Type B pancreatic cell (in vitro differentiated cells): ENCODE data around the gene DDR1. TPM values are rescaled to one million over a fixed set of nuclear protein-coding genes. Genes with fewer than 3 reads are reported as not detected.
A peak's percentile ranks its signal among the peaks of the same experiment; 100 is the strongest.
"Not testable (repeated sequence)": the region's sequence is repeated elsewhere in the genome, so short reads cannot be mapped to it uniquely, and the experiment has no call there.

ENCODE experiments used
- DNase-seq: peaks from one replicate; pipeline ENCODE4 v3.0.0; 2021; ENCODE audit warnings: mixed read lengths; ENCODE audit not compliant: unreplicated experiment; ENCODE audit errors: extremely low spot score
- H3K27ac Mint-ChIP-seq: 2 replicates; pipeline ENCODE4 v1.8.0; 2021; ENCODE audit warnings: mild to moderate bottlenecking, mixed read lengths
- H3K27me3 Mint-ChIP-seq: 2 replicates; pipeline ENCODE4 v1.8.0; 2021; ENCODE audit warnings: mixed read lengths
- H3K36me3 Mint-ChIP-seq: 2 replicates; pipeline ENCODE4 v1.8.0; 2021; ENCODE audit warnings: mixed read lengths
- H3K4me1 Mint-ChIP-seq: one replicate; pipeline ENCODE4 v1.8.0; 2021; ENCODE audit warnings: mixed read lengths; ENCODE audit not compliant: unreplicated experiment
- H3K4me3 Mint-ChIP-seq: 2 replicates; pipeline ENCODE4 v1.8.0; 2021; ENCODE audit warnings: mild to moderate bottlenecking, mixed read lengths
- H3K9me3 Mint-ChIP-seq: 2 replicates; pipeline ENCODE4 v1.8.0; 2021; ENCODE audit warnings: mixed read lengths
- CTCF ChIP-seq: fragments of 200-600 bp; sonication (generic); conservative IDR thresholded peaks from 2 replicates; pipeline ENCODE4 v1.5.0; 2021; ENCODE audit warnings: antibody characterized with exemption, mild to moderate bottlenecking
- total RNA-seq: library from RNA; stranded (reverse); gene quantifications from 2 replicates; pipeline ENCODE4 v1.2.1, GENCODE V29; 2021; ENCODE audit warnings: low replicate concordance

The DDR1 gene
- total RNA-seq, 1 donor from 2014 or later, result 197 TPM

DNA sequence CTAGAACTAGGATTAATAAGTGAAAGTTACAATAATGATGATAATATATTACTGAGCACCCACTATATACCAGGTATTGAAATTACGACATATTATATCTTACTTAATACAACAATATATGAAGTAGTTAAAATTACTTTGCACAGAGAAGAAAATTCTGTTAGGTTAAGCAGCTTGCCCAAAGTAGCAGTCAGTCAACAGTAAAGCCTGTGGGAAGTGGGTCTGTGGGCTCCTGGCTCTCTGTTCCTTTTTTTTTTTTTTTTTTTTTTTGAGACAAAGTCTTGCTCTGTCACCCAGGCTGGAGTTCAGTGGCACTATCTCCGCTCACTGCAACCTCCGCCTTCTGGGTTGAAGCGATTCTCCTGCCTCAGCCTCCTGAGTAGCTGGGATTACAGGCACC lies 18.9 kb downstream of the DDR1 start:
- H3K4me3 Mint-ChIP-seq, result no peak overlapping the region
- no peaks in the 10 kb centered on the region for H3K27me3 Mint-ChIP-seq
- no peak overlapping the region for H3K27ac Mint-ChIP-seq
- no peaks in the 10 kb centered on the region for H3K36me3 Mint-ChIP-seq
- peaks cover 14% of the 10 kb centered on the region for H3K4me1 Mint-ChIP-seq
- no peaks in the 10 kb centered on the region for H3K9me3 Mint-ChIP-seq
- no peak for TF ChIP-seq CTCF
- DNase-seq, result no peak

DNA sequence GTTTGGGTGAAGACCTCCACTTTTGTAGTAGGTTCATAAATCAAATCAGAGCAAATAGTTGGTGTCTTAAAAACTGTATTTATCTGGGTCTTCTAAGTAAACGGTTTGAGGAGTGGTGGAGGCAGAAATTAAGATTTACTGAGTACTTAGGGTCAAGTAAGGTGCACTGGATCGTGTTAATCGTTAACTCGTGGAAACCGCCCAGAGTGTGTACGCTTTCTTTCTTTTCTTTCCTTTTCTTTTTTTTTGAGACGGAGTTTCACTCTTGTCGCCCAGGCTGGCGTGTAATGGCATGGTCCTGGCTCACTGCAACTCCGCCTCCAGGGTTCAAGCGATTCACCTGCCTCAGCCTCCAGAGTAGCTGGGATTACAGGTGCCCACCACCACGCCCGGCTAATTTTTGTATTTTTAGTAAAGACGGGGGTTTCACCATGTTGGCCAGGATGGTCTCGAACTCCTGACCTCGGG lies 23.0 kb downstream of the DDR1 start:
- Mint-ChIP-seq H3K27ac (peak overlapping the region; percentile 84), H3K4me1 (peaks cover 23% of the 10 kb centered on the region), H3K4me3 (peak overlapping the region; percentile 99)
- DNase-seq, H3K9me3 Mint-ChIP-seq, H3K27me3 Mint-ChIP-seq, H3K36me3 Mint-ChIP-seq: not testable (repeated sequence)

DNA sequence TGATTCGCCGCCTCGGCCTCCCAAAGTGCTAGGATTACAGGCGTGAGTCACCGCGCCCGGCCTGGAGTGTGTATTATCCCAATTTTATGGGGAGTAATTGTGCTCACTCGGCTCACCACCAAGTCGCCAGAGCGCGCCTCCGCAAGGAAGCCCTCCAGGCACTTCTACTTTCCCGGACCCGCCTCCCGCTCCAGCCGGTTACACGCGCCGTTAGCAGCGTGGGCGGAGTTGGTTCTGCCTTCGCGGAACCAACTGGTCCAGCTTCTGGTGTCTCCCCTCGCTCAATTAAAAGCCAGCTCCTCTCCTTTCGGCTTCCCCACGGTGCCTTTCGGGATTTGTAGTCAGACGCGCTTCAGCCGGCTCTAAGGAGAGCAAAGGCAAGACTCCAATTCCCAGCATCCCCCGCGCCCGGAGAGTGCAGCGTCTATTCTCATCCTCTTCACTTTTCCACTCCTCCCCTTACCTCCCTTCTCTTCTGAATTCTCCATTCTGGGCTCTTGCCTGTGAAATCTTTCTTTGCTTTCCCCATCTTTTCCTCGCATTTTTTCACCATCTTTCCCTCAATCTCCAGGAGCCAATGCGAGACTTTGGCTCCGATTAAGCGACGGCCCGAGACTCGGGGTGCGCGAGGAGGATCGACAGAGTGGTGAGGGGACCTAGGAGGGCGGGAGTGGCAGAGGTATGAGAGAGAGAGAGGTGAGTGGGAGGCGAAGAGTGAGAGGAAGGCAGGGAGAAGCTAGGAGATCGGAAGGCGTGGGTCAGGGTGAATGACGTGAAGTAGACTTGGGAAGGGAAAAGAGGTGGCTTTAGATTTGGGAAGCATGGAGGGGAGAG lies 23.7 kb downstream of the DDR1 start, which contains the start of gene GTF2H4:
TSS of gene GTF2H4 (plus strand) at position 450 of the 834 bp plus-strand sequence.
- peaks cover 18% of the 10 kb centered on the region for H3K4me1 Mint-ChIP-seq
- peak within 1 kb of the TSS; percentile 99 for H3K4me3 Mint-ChIP-seq
- H3K27me3 Mint-ChIP-seq, result no peaks in the 10 kb centered on the region
- peak; percentile 26 for TF ChIP-seq CTCF
- H3K9me3 Mint-ChIP-seq, result no peaks in the 10 kb centered on the region
- peak; percentile 92 for DNase-seq
- H3K36me3 Mint-ChIP-seq, result peaks cover 13% of the 10 kb centered on the region
- peak within 1 kb of the TSS; percentile 84 for H3K27ac Mint-ChIP-seq

DNA sequence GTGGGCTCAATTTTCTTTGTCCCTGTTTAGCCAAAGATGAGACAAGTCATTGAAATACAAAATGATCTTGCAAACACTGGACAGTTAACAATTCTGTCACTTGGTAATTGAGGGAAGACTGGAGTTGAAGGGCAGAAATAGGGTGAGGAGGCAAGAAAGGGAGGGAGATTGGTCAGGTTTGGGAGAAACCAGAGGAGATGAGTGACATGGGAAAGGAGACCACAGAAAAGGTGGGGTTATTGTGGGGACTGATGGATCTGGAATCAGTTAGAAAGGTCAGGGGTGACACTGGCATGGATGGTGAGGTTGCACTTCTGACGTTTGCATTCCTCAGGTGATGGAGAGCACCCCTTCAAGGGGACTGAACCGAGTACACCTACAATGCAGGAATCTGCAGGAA lies 24.4 kb downstream of the DDR1 start:
- TF ChIP-seq CTCF, result no peak
- peaks cover 24% of the 10 kb centered on the region for H3K4me1 Mint-ChIP-seq
- no peaks in the 10 kb centered on the region for H3K9me3 Mint-ChIP-seq
- H3K27me3 Mint-ChIP-seq, result no peaks in the 10 kb centered on the region
- no peak for DNase-seq
- H3K27ac Mint-ChIP-seq, result peak overlapping the region; percentile 84
- peaks cover 17% of the 10 kb centered on the region for H3K36me3 Mint-ChIP-seq
- H3K4me3 Mint-ChIP-seq, result peak overlapping the region; percentile 99

DNA sequence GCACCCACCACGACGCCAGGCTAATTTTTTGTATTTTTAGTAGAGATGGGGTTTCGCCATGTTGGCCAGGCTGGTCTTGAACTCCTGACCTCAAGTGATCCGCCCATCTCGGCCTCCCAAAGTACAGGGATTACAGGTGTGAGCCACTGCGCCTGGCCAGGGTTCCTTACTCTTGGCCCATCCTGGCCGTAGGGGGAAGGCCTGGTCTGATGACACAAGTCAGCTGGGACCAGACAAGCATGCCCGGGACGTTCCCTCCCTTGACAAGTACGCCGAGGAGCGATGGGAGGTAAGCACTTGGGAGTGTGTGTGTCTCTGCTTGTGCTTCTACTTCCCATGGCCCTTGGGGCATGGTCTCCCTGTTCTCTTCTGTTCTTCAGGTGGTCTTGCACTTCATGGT lies 26.2 kb downstream of the DDR1 start:
- not testable (repeated sequence) for DNase-seq, H3K27me3 Mint-ChIP-seq, H3K27ac Mint-ChIP-seq, H3K9me3 Mint-ChIP-seq
- Mint-ChIP-seq H3K4me3 (peak overlapping the region; percentile 43), H3K36me3 (peaks cover 18% of the 10 kb centered on the region), H3K4me1 (peaks cover 31% of the 10 kb centered on the region)

GRCh38 chr6:30912746-30913520 lies 28.6 kb downstream of the DDR1 start:
- Mint-ChIP-seq H3K4me1 (peaks cover 43% of the 10 kb centered on the region), H3K36me3 (peaks cover 25% of the 10 kb centered on the region), H3K27me3 (no peaks in the 10 kb centered on the region), H3K9me3 (no peaks in the 10 kb centered on the region), H3K4me3 (peak overlapping the region; percentile 96), H3K27ac (peak overlapping the region; percentile 95)
- no peak for DNase-seq
- no peak for TF ChIP-seq CTCF
